Measurements from ENCODE around the gene MAML2.
A peak's percentile ranks its signal among the peaks of the same experiment; 100 is the strongest.

Gene MAML2

GRCh38 chr11:95972060-95972459, 370.9 kb downstream of the MAML2 start:
- no peaks in the 10 kb centered on the region for H3K9me2 ChIP-seq (replicated peaks; ENCODE audit: insufficient read depth, low read length)
- H4K20me1 ChIP-seq (ENCODE audit: insufficient read depth, low read length): no peaks in the 10 kb centered on the region
- TF ChIP-seq EZH2phosphoT487 (IDR thresholded peaks at IDR 0.05; ENCODE audit: low read length) (no peak), EZH2 (optimal IDR thresholded peaks at IDR 0.05; ENCODE audit: low read depth, low read length) (no peak), CTCF (IDR thresholded peaks at IDR 0.05; ENCODE audit: low read length) (no peak)
- H3K4me3 ChIP-seq (ENCODE audit: low read length): no peak overlapping the region
- DNase-seq: no peak
- H3K79me2 ChIP-seq (ENCODE audit: low read length): no peaks in the 10 kb centered on the region
- no peak overlapping the region for H2AFZ ChIP-seq (ENCODE audit: low read length)
- H3K9ac ChIP-seq (ENCODE audit: low read length): no peak overlapping the region
- no peaks in the 10 kb centered on the region for H3F3A ChIP-seq (ENCODE audit: insufficient read depth, low read length)
- no peaks in the 10 kb centered on the region for H3K4me1 ChIP-seq (ENCODE audit: low read length)
- no peak overlapping the region for H3K27ac ChIP-seq (ENCODE audit: low read length)
- no peaks in the 10 kb centered on the region for H3K36me3 ChIP-seq (replicated peaks; ENCODE audit: insufficient read depth, low read length)
- H3K9me3 ChIP-seq (replicated peaks; ENCODE audit: insufficient read depth, low read length): no peaks in the 10 kb centered on the region
- H3K27me3 ChIP-seq (replicated peaks; ENCODE audit: insufficient read depth, low read length): no peaks in the 10 kb centered on the region
- no peak overlapping the region for H3K4me2 ChIP-seq (ENCODE audit: low read depth, low read length)

GRCh38 chr11:95968585-95968984, 374.4 kb downstream of the MAML2 start:
- Histone ChIP-seq H3K9ac (ENCODE audit: low read length) (no peak overlapping the region), H2AFZ (ENCODE audit: low read length) (no peak overlapping the region), H3F3A (ENCODE audit: insufficient read depth, low read length) (no peaks in the 10 kb centered on the region), H3K27ac (ENCODE audit: low read length) (no peak overlapping the region), H3K79me2 (ENCODE audit: low read length) (no peaks in the 10 kb centered on the region), H3K4me2 (ENCODE audit: low read depth, low read length) (no peak overlapping the region), H3K9me2 (replicated peaks; ENCODE audit: insufficient read depth, low read length) (no peaks in the 10 kb centered on the region), H3K9me3 (replicated peaks; ENCODE audit: insufficient read depth, low read length) (no peaks in the 10 kb centered on the region), H4K20me1 (ENCODE audit: insufficient read depth, low read length) (no peaks in the 10 kb centered on the region), H3K4me1 (ENCODE audit: low read length) (no peaks in the 10 kb centered on the region), H3K36me3 (replicated peaks; ENCODE audit: insufficient read depth, low read length) (no peaks in the 10 kb centered on the region), H3K4me3 (ENCODE audit: low read length) (no peak overlapping the region), H3K27me3 (replicated peaks; ENCODE audit: insufficient read depth, low read length) (no peaks in the 10 kb centered on the region)
- DNase-seq: no peak
- TF ChIP-seq EZH2phosphoT487 (IDR thresholded peaks at IDR 0.05; ENCODE audit: low read length): no peak
- peak; percentile 21; the same call in 1 of the 2 replicates for TF ChIP-seq CTCF (IDR thresholded peaks at IDR 0.05; ENCODE audit: low read length)

GRCh38 chr11:95964281-95964680, 378.7 kb downstream of the MAML2 start:
- H3K27ac ChIP-seq (ENCODE audit: low read length): no peak overlapping the region
- no peaks in the 10 kb centered on the region for H3K36me3 ChIP-seq (replicated peaks; ENCODE audit: insufficient read depth, low read length)
- no peak overlapping the region for H3K4me2 ChIP-seq (ENCODE audit: low read depth, low read length)
- H3K79me2 ChIP-seq (ENCODE audit: low read length): no peaks in the 10 kb centered on the region
- DNase-seq: no peak
- H3K4me1 ChIP-seq (ENCODE audit: low read length): no peaks in the 10 kb centered on the region
- no peaks in the 10 kb centered on the region for H4K20me1 ChIP-seq (ENCODE audit: insufficient read depth, low read length)
- no peak overlapping the region for H3K4me3 ChIP-seq (ENCODE audit: low read length)
- H3K9ac ChIP-seq (ENCODE audit: low read length): no peak overlapping the region
- H3K9me2 ChIP-seq (replicated peaks; ENCODE audit: insufficient read depth, low read length): no peaks in the 10 kb centered on the region
- H2AFZ ChIP-seq (ENCODE audit: low read length): no peak overlapping the region
- no peaks in the 10 kb centered on the region for H3K9me3 ChIP-seq (replicated peaks; ENCODE audit: insufficient read depth, low read length)
- no peaks in the 10 kb centered on the region for H3F3A ChIP-seq (ENCODE audit: insufficient read depth, low read length)
- TF ChIP-seq EZH2phosphoT487 (IDR thresholded peaks at IDR 0.05; ENCODE audit: low read length) (no peak), CTCF (IDR thresholded peaks at IDR 0.05; ENCODE audit: low read length) (no peak), EZH2 (optimal IDR thresholded peaks at IDR 0.05; ENCODE audit: low read depth, low read length) (no peak)
- H3K27me3 ChIP-seq (replicated peaks; ENCODE audit: insufficient read depth, low read length): no peaks in the 10 kb centered on the region

All from MM.1S (cell line).